ENCODE measurements around the gene TRIO.
"Not testable (repeated sequence)": the region's sequence is repeated elsewhere in the genome, so short reads cannot be mapped to it uniquely, and the experiment has no call there.

The TRIO gene

GRCh38 chr5:14415024-14415697 lies 272.0 kb downstream of the TRIO start:
- no peak for DNase-seq (ENCODE audit: low read depth)

- no peak for DNase-seq (ENCODE audit: low read depth)
Measured at GRCh38 chr5:14415698-14416074, 272.5 kb downstream of the TRIO start.

GRCh38 chr5:14416621-14417275 lies 273.6 kb downstream of the TRIO start:
- DNase-seq (ENCODE audit: low read depth): no peak

- no peak for DNase-seq (ENCODE audit: low read depth)
Measured at GRCh38 chr5:14417276-14417730, 274.2 kb downstream of the TRIO start.

- no peak for DNase-seq (ENCODE audit: low read depth)
Measured at GRCh38 chr5:14417792-14418765, 274.9 kb downstream of the TRIO start.

- DNase-seq (ENCODE audit: low read depth): no peak
Measured at GRCh38 chr5:14419686-14420085, 276.5 kb downstream of the TRIO start.

- no peak for DNase-seq (ENCODE audit: low read depth)
Measured at GRCh38 chr5:14420101-14420811, 277.1 kb downstream of the TRIO start.

GRCh38 chr5:14421851-14422250 lies 278.7 kb downstream of the TRIO start:
- no peak for DNase-seq (ENCODE audit: low read depth)

- no peak for DNase-seq (ENCODE audit: low read depth)
Measured at GRCh38 chr5:14424011-14424685, 281.0 kb downstream of the TRIO start.

- no peak for DNase-seq (ENCODE audit: low read depth)
Measured at GRCh38 chr5:14425559-14425958, 282.4 kb downstream of the TRIO start.

- DNase-seq (ENCODE audit: low read depth): no peak
Measured at GRCh38 chr5:14426521-14426920, 283.4 kb downstream of the TRIO start.

- DNase-seq (ENCODE audit: low read depth): no peak
Measured at GRCh38 chr5:14428302-14429081, 285.4 kb downstream of the TRIO start.

- no peak for DNase-seq (ENCODE audit: low read depth)
Measured at GRCh38 chr5:14429101-14430050, 286.2 kb downstream of the TRIO start.

- no peak for DNase-seq (ENCODE audit: low read depth)
Measured at GRCh38 chr5:14431534-14431933, 288.4 kb downstream of the TRIO start.

- DNase-seq (ENCODE audit: low read depth): no peak
Measured at GRCh38 chr5:14432931-14433589, 289.9 kb downstream of the TRIO start.

- DNase-seq (ENCODE audit: low read depth): no peak
Measured at GRCh38 chr5:14435481-14435880, 292.3 kb downstream of the TRIO start.

GRCh38 chr5:14436122-14436521 lies 293.0 kb downstream of the TRIO start:
- not testable (repeated sequence) for DNase-seq (ENCODE audit: low read depth)

- no peak for DNase-seq (ENCODE audit: low read depth)
Measured at GRCh38 chr5:14436801-14437542, 293.8 kb downstream of the TRIO start.

All from stimulated activated CD8-positive, alpha-beta memory T cell treated with anti-CD3 and anti-CD28 coated beads, Interleukin-15, amount 100 ng/mL, for 1 hour (primary cell).